ENCODE results near the gene C21orf58. TPM values are rescaled to one million over a fixed set of nuclear protein-coding genes. Genes with fewer than 3 reads are reported as not detected.
"Not testable (repeated sequence)": the region's sequence is repeated elsewhere in the genome, so short reads cannot be mapped to it uniquely, and the experiment has no call there.

Gene C21orf58
- total and polyA plus RNA-seq, 5 donors from 2014 or later = 0.64 to 5.2 (median 0.90) TPM

DNA sequence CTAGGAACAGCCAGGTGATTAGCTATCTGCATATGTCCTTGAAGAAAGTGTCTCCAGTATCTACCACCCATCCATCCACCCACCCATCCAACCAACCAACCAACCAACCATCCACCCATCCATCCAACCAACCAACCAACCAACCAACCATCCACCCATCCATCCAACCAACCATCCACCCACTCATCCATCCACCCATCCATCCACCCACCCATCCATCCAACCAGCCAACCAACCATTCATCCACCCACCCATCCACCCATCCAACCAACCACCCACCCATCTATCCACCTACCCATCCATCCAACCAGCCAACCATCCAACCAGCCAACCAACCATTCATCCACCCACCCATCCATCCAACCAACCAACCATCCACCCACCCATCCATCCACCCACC lies 12.1 kb downstream of the C21orf58 start:
- no peak overlapping the region for H3K4me3 ChIP-seq (ENCODE audit: low read depth, low read length)
- H3K36me3 ChIP-seq (ENCODE audit: control insufficient read depth, insufficient read depth, low read length) = no peaks in the 10 kb centered on the region
- H3K27ac ChIP-seq (ENCODE audit: insufficient read depth, low read length, poor library complexity, severe bottlenecking) = no peak overlapping the region
- ATAC-seq (ENCODE audit: low read depth in 2 of 2) = no peak
- Mint-ChIP-seq H3K4me1 (no peaks in the 10 kb centered on the region), H3K36me3 (peaks cover 15% of the 10 kb centered on the region), H3K27me3 (no peaks in the 10 kb centered on the region), H3K27ac (no peak overlapping the region), H3K4me3 (no peak overlapping the region), H3K9me3 (no peaks in the 10 kb centered on the region)
- no peaks in the 10 kb centered on the region for H3K4me1 ChIP-seq (ENCODE audit: control insufficient read depth, insufficient read depth, low read length, poor library complexity, severe bottlenecking)
- no peak for DNase-seq
- H3K9me3 ChIP-seq (ENCODE audit: control insufficient read depth in 2 of 2, low read length in 2 of 2) = no peaks in the 10 kb centered on the region
- H3K27me3 ChIP-seq (ENCODE audit: control insufficient read depth, insufficient read depth, low read length) = no peaks in the 10 kb centered on the region

DNA sequence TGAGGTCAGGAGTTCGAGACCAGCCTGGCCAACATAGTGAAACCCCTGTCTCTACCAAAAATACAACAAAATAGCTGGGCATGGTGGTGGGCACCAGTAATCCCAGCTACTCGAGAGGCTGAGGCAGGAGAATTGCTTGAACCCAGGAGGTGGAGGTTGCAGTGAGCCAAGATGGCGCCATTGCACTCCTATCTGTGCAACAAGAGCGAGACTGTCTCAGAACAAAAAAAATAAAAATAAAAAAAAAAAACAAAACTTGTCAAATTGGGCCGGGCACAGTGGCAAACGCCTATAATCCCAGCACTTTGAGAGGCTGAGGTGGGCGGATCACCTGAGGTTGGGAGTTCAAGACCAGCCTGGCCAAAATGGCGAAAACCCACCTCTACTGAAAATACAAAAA lies 13.4 kb downstream of the C21orf58 start:
- H3K27ac Mint-ChIP-seq; H3K36me3 ChIP-seq (ENCODE audit: control insufficient read depth, insufficient read depth, low read length): not testable (repeated sequence)
- peaks cover 15% of the 10 kb centered on the region for H3K36me3 Mint-ChIP-seq

DNA sequence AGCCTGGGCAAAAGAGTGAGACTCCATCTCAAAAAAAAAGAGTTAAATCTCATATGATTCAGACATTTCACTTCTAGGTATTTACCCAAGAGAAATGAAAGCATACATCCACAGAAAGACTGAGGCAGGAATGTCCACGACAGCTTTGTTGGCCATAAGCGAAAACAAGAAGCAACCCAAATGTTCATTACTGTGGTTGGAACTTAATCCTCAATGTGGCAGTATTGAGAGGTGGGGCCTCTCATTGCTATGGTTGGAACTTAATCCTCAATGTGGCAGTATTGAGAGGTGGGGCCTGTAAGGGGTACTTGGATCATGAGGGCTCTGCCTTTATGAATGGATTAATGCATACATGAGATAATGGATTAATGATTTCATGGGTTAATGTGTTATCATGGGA lies 15.2 kb downstream of the C21orf58 start:
- Histone ChIP-seq H3K27ac (ENCODE audit: insufficient read depth, low read length, poor library complexity, severe bottlenecking) (no peak overlapping the region), H3K4me1 (ENCODE audit: control insufficient read depth, insufficient read depth, low read length, poor library complexity, severe bottlenecking) (no peaks in the 10 kb centered on the region), H3K27me3 (ENCODE audit: control insufficient read depth, insufficient read depth, low read length) (no peaks in the 10 kb centered on the region), H3K36me3 (ENCODE audit: control insufficient read depth, insufficient read depth, low read length) (no peaks in the 10 kb centered on the region), H3K9me3 (ENCODE audit: control insufficient read depth in 2 of 2, low read length in 2 of 2) (no peaks in the 10 kb centered on the region), H3K4me3 (ENCODE audit: low read depth, low read length) (no peak overlapping the region)
- Mint-ChIP-seq H3K4me3 (no peak overlapping the region), H3K4me1 (no peaks in the 10 kb centered on the region), H3K27ac (peak overlapping the region in 1 of 3 donors; percentile 59), H3K9me3 (no peaks in the 10 kb centered on the region), H3K27me3 (no peaks in the 10 kb centered on the region), H3K36me3 (peaks cover 25% of the 10 kb centered on the region)
- no peak for ATAC-seq (ENCODE audit: low read depth in 2 of 2)
- DNase-seq = no peak

More for the DNA sequence above, 13.4 kb downstream of the C21orf58 start:
- not testable (repeated sequence) for H3K9me3 ChIP-seq (ENCODE audit: control insufficient read depth in 2 of 2, low read length in 2 of 2); H3K27me3 ChIP-seq (ENCODE audit: control insufficient read depth, insufficient read depth, low read length); H3K4me3 ChIP-seq (ENCODE audit: low read depth, low read length); H3K4me1 ChIP-seq (ENCODE audit: control insufficient read depth, insufficient read depth, low read length, poor library complexity, severe bottlenecking); H3K4me1 Mint-ChIP-seq; ATAC-seq (ENCODE audit: low read depth in 2 of 2); H3K27ac ChIP-seq (ENCODE audit: insufficient read depth, low read length, poor library complexity, severe bottlenecking); H3K4me3 Mint-ChIP-seq; DNase-seq; H3K27me3 Mint-ChIP-seq; H3K9me3 Mint-ChIP-seq

DNA sequence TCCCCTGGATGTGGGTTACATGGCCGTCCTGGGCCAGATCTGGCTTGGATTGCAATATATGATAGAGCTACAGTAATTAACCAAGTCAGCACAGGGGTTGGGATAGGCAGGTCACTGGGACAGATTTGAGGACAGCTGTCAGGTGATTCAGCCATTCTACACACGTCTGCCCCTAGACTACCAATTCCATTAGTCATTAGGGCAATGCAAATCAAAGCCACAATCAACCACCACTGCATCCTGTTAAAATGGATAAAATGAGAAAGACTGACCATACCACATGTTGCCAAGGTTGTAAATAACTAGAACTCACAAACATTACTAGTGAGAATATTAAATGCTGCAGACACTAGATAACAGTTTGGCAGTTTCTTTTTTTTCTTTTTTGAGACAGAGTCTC lies 16.0 kb downstream of the C21orf58 start:
- no peaks in the 10 kb centered on the region for H3K27me3 ChIP-seq (ENCODE audit: control insufficient read depth, insufficient read depth, low read length)
- no peak overlapping the region for H3K27ac ChIP-seq (ENCODE audit: insufficient read depth, low read length, poor library complexity, severe bottlenecking)
- no peak for ATAC-seq (ENCODE audit: low read depth in 2 of 2)
- DNase-seq = no peak
- Mint-ChIP-seq H3K9me3 (no peaks in the 10 kb centered on the region), H3K27me3 (no peaks in the 10 kb centered on the region), H3K4me1 (no peaks in the 10 kb centered on the region), H3K27ac (peak overlapping the region in 1 of 3 donors; percentile 55), H3K4me3 (no peak overlapping the region), H3K36me3 (peaks cover 26% of the 10 kb centered on the region)
- no peaks in the 10 kb centered on the region for H3K36me3 ChIP-seq (ENCODE audit: control insufficient read depth, insufficient read depth, low read length)
- H3K4me3 ChIP-seq (ENCODE audit: low read depth, low read length) = no peak overlapping the region
- no peaks in the 10 kb centered on the region for H3K9me3 ChIP-seq (ENCODE audit: control insufficient read depth in 2 of 2, low read length in 2 of 2)
- no peaks in the 10 kb centered on the region for H3K4me1 ChIP-seq (ENCODE audit: control insufficient read depth, insufficient read depth, low read length, poor library complexity, severe bottlenecking)

DNA sequence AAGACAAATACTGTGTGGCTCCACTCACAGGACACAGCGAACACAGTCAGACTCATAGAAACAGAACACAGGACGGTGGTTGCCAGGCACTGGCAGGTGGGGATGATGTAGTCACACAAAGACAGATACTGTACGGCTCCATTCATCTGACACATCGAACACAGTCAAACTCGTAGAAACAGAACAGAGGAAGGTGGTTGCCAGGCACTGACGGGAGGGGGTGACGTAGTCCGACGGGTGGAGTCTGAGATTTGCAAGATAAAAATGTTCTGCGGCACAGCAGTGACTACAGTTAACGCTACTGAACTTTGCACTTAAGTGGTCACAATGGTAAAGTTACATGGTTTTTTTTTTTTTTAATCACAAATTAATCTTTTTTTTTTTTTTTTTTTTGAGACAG lies 18.7 kb downstream of the C21orf58 start:
- H3K4me3 ChIP-seq (ENCODE audit: low read depth, low read length) = no peak overlapping the region
- Mint-ChIP-seq H3K36me3 (peaks cover 21% of the 10 kb centered on the region), H3K27ac (peak overlapping the region in 2 of 3 donors; percentile 68 to 82), H3K4me1 (no peaks in the 10 kb centered on the region), H3K4me3 (no peak overlapping the region), H3K9me3 (no peaks in the 10 kb centered on the region), H3K27me3 (no peaks in the 10 kb centered on the region)
- no peaks in the 10 kb centered on the region for H3K27me3 ChIP-seq (ENCODE audit: control insufficient read depth, insufficient read depth, low read length)
- H3K36me3 ChIP-seq (ENCODE audit: control insufficient read depth, insufficient read depth, low read length) = no peaks in the 10 kb centered on the region
- ATAC-seq (ENCODE audit: low read depth in 2 of 2) = no peak
- H3K9me3 ChIP-seq (ENCODE audit: control insufficient read depth in 2 of 2, low read length in 2 of 2) = no peaks in the 10 kb centered on the region
- no peak overlapping the region for H3K27ac ChIP-seq (ENCODE audit: insufficient read depth, low read length, poor library complexity, severe bottlenecking)
- H3K4me1 ChIP-seq (ENCODE audit: control insufficient read depth, insufficient read depth, low read length, poor library complexity, severe bottlenecking) = no peaks in the 10 kb centered on the region
- no peak for DNase-seq

DNA sequence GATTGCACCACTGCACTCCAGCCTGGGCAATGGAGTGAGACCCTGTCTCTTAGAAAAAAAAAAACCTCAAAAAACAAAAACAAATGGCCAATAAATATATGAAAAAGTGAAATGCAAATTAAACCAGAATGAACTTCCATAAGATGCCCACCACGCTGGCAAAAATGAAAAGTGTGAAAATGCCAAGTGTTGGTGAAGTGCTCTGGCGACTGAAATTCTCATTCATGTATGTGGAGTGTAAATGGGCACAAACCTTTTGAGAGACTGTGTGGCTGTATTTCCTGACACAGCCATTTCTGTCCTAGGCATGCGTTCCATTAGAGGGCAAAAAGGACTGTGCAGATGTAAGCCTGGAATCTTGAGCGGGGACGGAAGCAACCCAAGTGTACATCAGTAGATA lies 19.2 kb downstream of the C21orf58 start:
- Histone ChIP-seq H3K36me3 (ENCODE audit: control insufficient read depth, insufficient read depth, low read length) (no peaks in the 10 kb centered on the region), H3K4me1 (ENCODE audit: control insufficient read depth, insufficient read depth, low read length, poor library complexity, severe bottlenecking) (no peaks in the 10 kb centered on the region), H3K4me3 (ENCODE audit: low read depth, low read length) (no peak overlapping the region), H3K27ac (ENCODE audit: insufficient read depth, low read length, poor library complexity, severe bottlenecking) (no peak overlapping the region), H3K27me3 (ENCODE audit: control insufficient read depth, insufficient read depth, low read length) (no peaks in the 10 kb centered on the region), H3K9me3 (ENCODE audit: control insufficient read depth in 2 of 2, low read length in 2 of 2) (no peaks in the 10 kb centered on the region)
- no peaks in the 10 kb centered on the region for H3K9me3 Mint-ChIP-seq
- H3K27ac Mint-ChIP-seq = peak overlapping the region in 1 of 3 donors; percentile 82
- no peaks in the 10 kb centered on the region for H3K27me3 Mint-ChIP-seq
- H3K4me1 Mint-ChIP-seq = no peaks in the 10 kb centered on the region
- no peak overlapping the region for H3K4me3 Mint-ChIP-seq
- DNase-seq (no peak), ATAC-seq (ENCODE audit: low read depth in 2 of 2) (no peak)
- peaks cover 21% of the 10 kb centered on the region for H3K36me3 Mint-ChIP-seq

DNA sequence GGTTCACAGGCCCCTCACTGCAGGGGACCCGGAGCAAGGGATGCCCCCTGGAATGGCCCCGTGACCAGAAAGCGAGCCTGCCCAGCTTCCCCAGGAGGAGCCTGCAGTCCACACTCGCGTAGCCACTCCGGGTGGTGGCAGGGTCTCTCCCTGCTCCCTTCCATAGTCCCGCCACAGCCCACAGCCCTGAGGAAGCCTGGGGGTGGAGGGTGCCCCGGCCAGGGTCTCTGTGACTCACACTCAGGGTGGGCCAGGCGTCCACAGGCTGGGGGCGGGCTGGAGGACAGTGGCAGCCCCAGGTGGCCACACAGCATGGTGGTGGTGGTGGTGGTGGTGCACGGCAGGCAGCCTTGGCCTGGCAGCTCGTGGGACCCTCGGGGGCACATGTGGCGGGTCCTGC lies 21.9 kb downstream of the C21orf58 start:
- Histone ChIP-seq H3K4me3 (ENCODE audit: low read depth, low read length) (no peak overlapping the region), H3K27me3 (ENCODE audit: control insufficient read depth, insufficient read depth, low read length) (peaks cover 2% of the 10 kb centered on the region), H3K36me3 (ENCODE audit: control insufficient read depth, insufficient read depth, low read length) (no peaks in the 10 kb centered on the region), H3K9me3 (ENCODE audit: control insufficient read depth in 2 of 2, low read length in 2 of 2) (no peaks in the 10 kb centered on the region), H3K4me1 (ENCODE audit: control insufficient read depth, insufficient read depth, low read length, poor library complexity, severe bottlenecking) (peaks cover 10% of the 10 kb centered on the region), H3K27ac (ENCODE audit: insufficient read depth, low read length, poor library complexity, severe bottlenecking) (no peak overlapping the region)
- no peaks in the 10 kb centered on the region for H3K27me3 Mint-ChIP-seq
- H3K27ac Mint-ChIP-seq = no peak overlapping the region
- H3K4me1 Mint-ChIP-seq = peaks cover 0 to 6% (median 0%) of the 10 kb centered on the region in 4 donors
- DNase-seq (no peak), ATAC-seq (ENCODE audit: low read depth in 2 of 2) (no peak)
- H3K9me3 Mint-ChIP-seq = no peaks in the 10 kb centered on the region
- peaks cover 14% of the 10 kb centered on the region for H3K36me3 Mint-ChIP-seq
- H3K4me3 Mint-ChIP-seq = no peak overlapping the region

DNA sequence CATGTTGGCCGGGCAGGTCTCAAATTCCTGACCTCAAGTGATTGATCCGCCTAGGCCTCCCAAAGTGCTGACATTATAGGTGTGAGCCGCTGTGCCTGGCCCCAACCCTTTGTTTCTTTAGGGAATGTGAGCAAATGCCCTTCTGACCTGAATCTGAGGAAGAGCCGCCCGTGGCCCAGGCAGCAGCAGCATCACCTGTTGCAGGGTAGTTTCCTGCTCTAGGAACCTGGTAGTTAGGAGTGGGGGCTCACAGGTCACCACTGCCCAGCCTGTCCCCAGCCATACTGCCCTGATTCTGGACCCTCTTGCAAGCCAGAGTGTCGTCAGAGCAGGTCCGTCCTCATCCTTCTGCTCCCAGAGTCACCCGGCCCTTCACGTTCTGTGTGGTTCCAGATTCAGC lies 24.5 kb downstream of the C21orf58 start:
- Histone ChIP-seq H3K27ac (ENCODE audit: insufficient read depth, low read length, poor library complexity, severe bottlenecking) (no peak overlapping the region), H3K4me1 (ENCODE audit: control insufficient read depth, insufficient read depth, low read length, poor library complexity, severe bottlenecking) (peaks cover 10% of the 10 kb centered on the region), H3K4me3 (ENCODE audit: low read depth, low read length) (no peak overlapping the region), H3K27me3 (ENCODE audit: control insufficient read depth, insufficient read depth, low read length) (peaks cover 2% of the 10 kb centered on the region), H3K36me3 (ENCODE audit: control insufficient read depth, insufficient read depth, low read length) (no peaks in the 10 kb centered on the region), H3K9me3 (ENCODE audit: control insufficient read depth in 2 of 2, low read length in 2 of 2) (no peaks in the 10 kb centered on the region)
- DNase-seq (no peak), ATAC-seq (ENCODE audit: low read depth in 2 of 2) (no peak)
- no peaks in the 10 kb centered on the region for H3K27me3 Mint-ChIP-seq
- peaks cover 0 to 3% (median 0%) of the 10 kb centered on the region in 7 donors for H3K9me3 Mint-ChIP-seq
- peak overlapping the region; percentile 27 to 44 (median 34) for H3K4me3 Mint-ChIP-seq
- peaks cover 5% of the 10 kb centered on the region for H3K36me3 Mint-ChIP-seq
- H3K27ac Mint-ChIP-seq = peak overlapping the region in 1 of 3 donors; percentile 38
- peaks cover 0 to 18% (median 3%) of the 10 kb centered on the region in 4 donors for H3K4me1 Mint-ChIP-seq
